Thyroid gland (tissue), 4 donors: Measurements from ENCODE around the gene ADGRF1. TPM values are rescaled to one million over a fixed set of nuclear protein-coding genes. Genes with fewer than 3 reads are reported as not detected.

Experiments used
- DNase-seq, 2 donors: peaks; one replicate each; pipeline ENCODE4 v3.0.0-alpha.2; 2019
- H3K27ac ChIP-seq, 3 donors: fragments of 200-600 bp; sonication (generic); 1 replicate in 2 of 3; 2 replicates in 1 of 3; pipeline ENCODE4 v1.5.1; 2016 to 2019; ENCODE audit warnings: mild to moderate bottlenecking in 1 of 3, moderate library complexity in 1 of 3
- H3K27me3 ChIP-seq: fragments of 200-600 bp; sonication (generic); one replicate; pipeline ENCODE4 v1.5.1; 2019
- H3K36me3 ChIP-seq, 2 donors: fragments of 200-600 bp; sonication (generic); one replicate each; pipeline ENCODE4 v1.5.1; 2016 to 2019
- H3K4me1 ChIP-seq, 2 donors: fragments of 200-600 bp; sonication (generic); one replicate each; pipeline ENCODE4 v1.5.1; 2017 to 2019
- H3K4me3 ChIP-seq, 3 donors: fragments of 200-600 bp; sonication (generic); replicated peaks in 1 of 3; 1 replicate in 2 of 3; 2 replicates in 1 of 3; pipeline ENCODE4 v1.5.1; 2016; ENCODE audit warnings: mild to moderate bottlenecking in 1 of 3
- H3K9me3 ChIP-seq: fragments of 200-600 bp; sonication (generic); one replicate; pipeline ENCODE4 v1.5.1; 2017
- POLR2A ChIP-seq, 2 donors: fragments of 450-650 bp; IDR thresholded peaks; one replicate each; pipeline ENCODE4 v1.6.1; 2017; ENCODE audit warnings: antibody characterized with exemption in 2 of 2, mild to moderate bottlenecking in 2 of 2, moderate library complexity in 1 of 2
- WGBS, 2 donors: methylation state at CpG; one replicate each; pipeline ENCODE4 v1.1.5; 2017; 5-methylcytosine and 5-hydroxymethylcytosine counted together
- intact Hi-C: fragments of 100-400 bp; cut with DNase I; formaldehyde crosslinking; loops from one replicate; pipeline ENCODE4 v1.15.1; 2023
- total RNA-seq, 4 donors: library from RNA; depleted of rRNA; stranded (reverse); fragments of >200 nt; gene quantifications; one replicate each; pipeline ENCODE4 v1.2.3, GENCODE V29; 2016
- TF ChIP-seq, protein P1 (sequence below), 6 experiments: fragments of 200-600 bp in 3 of 6; fragments of 450-650 bp in 3 of 6; sonication (generic) in 3 of 6; IDR thresholded peaks; one replicate each; pipeline ENCODE4 v1.5.1; 2016 to 2019; ENCODE audit warnings: antibody characterized with exemption in 6 of 6, mild to moderate bottlenecking in 2 of 6, inconsistent platforms in 1 of 6, moderate library complexity in 1 of 6

ADGRF1 gene
- total RNA-seq, 4 donors from 2014 or later, result 15.1 to 36.2 (median 19.3) TPM

DNA sequence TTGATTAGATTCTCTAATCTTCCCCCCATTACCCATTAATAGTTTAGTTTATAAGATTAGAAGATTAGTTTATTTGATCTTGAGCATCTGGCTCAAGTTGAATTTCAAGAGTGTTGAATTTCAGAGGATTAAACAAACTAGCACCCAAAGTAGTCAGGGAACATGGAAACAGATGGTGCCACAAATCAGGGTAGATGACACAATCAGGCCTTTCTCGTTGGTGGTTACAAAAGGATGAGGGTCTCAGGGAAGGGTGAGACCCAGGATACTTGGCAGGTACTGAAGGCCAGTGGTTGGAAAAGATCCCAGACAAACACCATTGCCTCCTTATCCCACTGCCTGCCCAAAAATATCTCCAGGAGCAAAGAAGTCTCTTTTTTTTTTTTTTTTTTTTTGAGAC is 29.5 kb upstream of the ADGRF1 start:
- Histone ChIP-seq H3K27ac (no peak overlapping the region), H3K9me3 (no peaks in the 10 kb centered on the region), H3K36me3 (no peaks in the 10 kb centered on the region), H3K4me3 (no peak overlapping the region), H3K27me3 (no peaks in the 10 kb centered on the region), H3K4me1 (peaks cover 0 to 2% of the 10 kb centered on the region in 2 donors)
- no peak for TF ChIP-seq POLR2A (IDR thresholded peaks at IDR 0.05)
- TF ChIP-seq, protein P1, sequence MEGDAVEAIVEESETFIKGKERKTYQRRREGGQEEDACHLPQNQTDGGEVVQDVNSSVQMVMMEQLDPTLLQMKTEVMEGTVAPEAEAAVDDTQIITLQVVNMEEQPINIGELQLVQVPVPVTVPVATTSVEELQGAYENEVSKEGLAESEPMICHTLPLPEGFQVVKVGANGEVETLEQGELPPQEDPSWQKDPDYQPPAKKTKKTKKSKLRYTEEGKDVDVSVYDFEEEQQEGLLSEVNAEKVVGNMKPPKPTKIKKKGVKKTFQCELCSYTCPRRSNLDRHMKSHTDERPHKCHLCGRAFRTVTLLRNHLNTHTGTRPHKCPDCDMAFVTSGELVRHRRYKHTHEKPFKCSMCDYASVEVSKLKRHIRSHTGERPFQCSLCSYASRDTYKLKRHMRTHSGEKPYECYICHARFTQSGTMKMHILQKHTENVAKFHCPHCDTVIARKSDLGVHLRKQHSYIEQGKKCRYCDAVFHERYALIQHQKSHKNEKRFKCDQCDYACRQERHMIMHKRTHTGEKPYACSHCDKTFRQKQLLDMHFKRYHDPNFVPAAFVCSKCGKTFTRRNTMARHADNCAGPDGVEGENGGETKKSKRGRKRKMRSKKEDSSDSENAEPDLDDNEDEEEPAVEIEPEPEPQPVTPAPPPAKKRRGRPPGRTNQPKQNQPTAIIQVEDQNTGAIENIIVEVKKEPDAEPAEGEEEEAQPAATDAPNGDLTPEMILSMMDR (IDR thresholded peaks at IDR 0.05), result no peak
- WGBS, 2 donors, result 50 to 78% methylated on average over 1 of the region's 1 CpG
- intact Hi-C loops, result no loop called here
- DNase-seq, result no peak

DNA sequence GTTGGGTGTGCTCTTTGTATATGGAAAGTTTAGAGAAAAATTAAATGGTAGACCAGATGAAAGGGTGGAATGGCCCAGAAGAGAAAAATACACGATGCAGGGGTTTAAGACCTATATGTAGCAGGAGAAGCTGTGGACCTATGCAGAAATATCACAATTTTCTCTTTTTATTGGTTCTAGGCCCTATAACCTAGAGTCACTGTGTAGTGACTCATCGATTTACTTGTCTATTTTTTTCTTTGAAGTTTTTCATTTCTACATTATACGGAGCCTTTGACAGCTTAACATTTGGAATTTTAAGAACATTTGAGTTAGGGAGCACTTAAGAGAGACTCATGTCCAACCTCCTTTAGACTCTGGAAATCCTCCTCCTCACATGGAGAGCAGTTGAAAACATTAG is 28.3 kb upstream of the ADGRF1 start:
- no peak overlapping the region for H3K4me3 ChIP-seq
- no peak overlapping the region for H3K27ac ChIP-seq
- no peaks in the 10 kb centered on the region for H3K27me3 ChIP-seq
- H3K9me3 ChIP-seq, result no peaks in the 10 kb centered on the region
- TF ChIP-seq, protein P1 (IDR thresholded peaks at IDR 0.05), result no peak
- TF ChIP-seq POLR2A (IDR thresholded peaks at IDR 0.05), result no peak
- WGBS, 2 donors, result 87 to 91% methylated on average over 3 of the region's 3 CpGs
- no peaks in the 10 kb centered on the region for H3K36me3 ChIP-seq
- intact Hi-C loops, result no loop called here
- DNase-seq, result no peak
- H3K4me1 ChIP-seq, result no peaks in the 10 kb centered on the region

DNA sequence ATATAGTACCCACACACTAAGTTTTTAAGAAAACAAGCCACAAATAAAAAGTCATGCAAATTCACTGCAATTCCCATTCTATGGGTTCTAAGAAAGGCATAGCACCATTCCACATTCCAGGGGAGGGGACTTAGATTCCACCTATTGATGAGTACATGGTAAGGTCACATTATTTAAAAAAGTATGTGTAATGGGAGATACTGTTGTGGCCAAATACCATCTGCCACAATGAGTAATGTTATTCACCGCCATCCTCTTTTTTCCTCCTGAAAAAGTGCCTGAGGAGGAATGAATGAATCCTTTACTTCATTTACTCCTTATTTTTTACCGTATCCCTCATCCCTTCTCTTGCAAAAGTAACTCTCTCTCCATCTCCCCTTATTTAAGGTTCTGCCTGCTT is 27.0 kb upstream of the ADGRF1 start:
- DNase-seq, result no peak
- Histone ChIP-seq H3K27me3 (no peaks in the 10 kb centered on the region), H3K4me3 (no peak overlapping the region), H3K4me1 (no peaks in the 10 kb centered on the region), H3K36me3 (no peaks in the 10 kb centered on the region), H3K9me3 (no peaks in the 10 kb centered on the region), H3K27ac (no peak overlapping the region)
- intact Hi-C loops, result no loop called here
- WGBS, 2 donors, result 91 to 95% methylated on average over 2 of the region's 2 CpGs
- TF ChIP-seq, protein P1 (IDR thresholded peaks at IDR 0.05), result no peak
- TF ChIP-seq POLR2A (IDR thresholded peaks at IDR 0.05), result no peak

DNA sequence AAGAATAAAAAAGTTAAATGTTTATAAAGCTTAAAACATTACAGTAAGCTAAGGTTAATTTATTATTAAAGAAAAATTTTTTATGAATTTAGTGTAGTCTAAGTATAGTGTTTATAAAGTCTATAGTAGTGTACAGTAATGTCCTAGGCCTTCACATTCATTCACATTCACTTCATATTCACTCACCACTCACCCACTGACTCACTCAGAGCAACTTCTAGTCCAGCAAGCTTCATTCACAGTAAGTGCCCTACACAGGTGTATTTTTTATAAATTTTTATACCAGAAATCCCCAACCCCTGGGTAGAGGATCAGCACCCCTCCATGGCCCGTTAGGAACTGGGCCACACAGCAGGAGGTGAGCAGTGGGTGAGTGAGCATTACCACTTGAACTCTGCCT is 24.3 kb upstream of the ADGRF1 start:
- Histone ChIP-seq H3K36me3 (no peaks in the 10 kb centered on the region), H3K9me3 (no peaks in the 10 kb centered on the region), H3K27me3 (no peaks in the 10 kb centered on the region), H3K4me3 (no peak overlapping the region), H3K4me1 (peaks cover 0 to 2% of the 10 kb centered on the region in 2 donors), H3K27ac (no peak overlapping the region)
- DNase-seq, result no peak
- 82 to 88% methylated on average over 1 of the region's 1 CpG for WGBS, 2 donors
- TF ChIP-seq, protein P1 (IDR thresholded peaks at IDR 0.05), result no peak
- no peak for TF ChIP-seq POLR2A (IDR thresholded peaks at IDR 0.05)
- intact Hi-C loops, result no loop called here

DNA sequence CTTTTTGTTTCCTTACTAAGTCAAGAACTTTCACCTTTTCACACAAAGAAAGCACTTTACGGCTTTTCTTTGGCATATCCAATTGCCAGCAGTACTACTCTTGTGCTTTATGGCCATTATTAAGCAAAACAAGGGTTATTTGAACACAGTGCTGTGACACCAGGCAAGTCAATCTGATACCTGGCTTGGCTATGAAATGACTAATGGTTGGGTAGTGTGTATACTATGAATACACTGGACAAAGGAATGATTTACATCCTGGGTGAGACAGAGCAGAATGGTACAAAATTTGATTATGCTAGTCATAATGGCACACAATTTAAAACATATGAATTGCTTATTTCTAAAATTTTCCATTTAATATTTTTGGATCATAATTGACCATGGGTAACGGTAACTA is 22.1 kb upstream of the ADGRF1 start:
- no peaks in the 10 kb centered on the region for H3K9me3 ChIP-seq
- intact Hi-C loops, result no loop called here
- DNase-seq, result no peak
- 81 to 92% methylated on average over 2 of the region's 2 CpGs for WGBS, 2 donors
- no peaks in the 10 kb centered on the region for H3K36me3 ChIP-seq
- H3K4me1 ChIP-seq, result peaks cover 0 to 2% of the 10 kb centered on the region in 2 donors
- TF ChIP-seq, protein P1 (IDR thresholded peaks at IDR 0.05), result no peak
- no peak for TF ChIP-seq POLR2A (IDR thresholded peaks at IDR 0.05)
- no peak overlapping the region for H3K27ac ChIP-seq
- H3K4me3 ChIP-seq, result no peak overlapping the region
- no peaks in the 10 kb centered on the region for H3K27me3 ChIP-seq
